ENCODE measurements around the gene ZIC1. TPM values are rescaled to one million over a fixed set of nuclear protein-coding genes. Genes with fewer than 3 reads are reported as not detected.

ZIC1 gene
- total RNA-seq, 1 experiment from 2014 or later, result 0.36 TPM

- intact Hi-C loops (cut with micrococcal nuclease; ENCODE audit: unreplicated experiment) (no loop called here), in situ Hi-C loops (cut with HindIII; ENCODE audit: low pct_unique_long_range_greater_than_20kb, low sequenced_read_pairs) (no loop called here)
- no TSS peak for BruUV-seq (replicated peaks)
- H3K4me1 ChIP-seq (ENCODE audit: control insufficient read depth, insufficient read depth, low read length), result no peaks in the 10 kb centered on the region
- H3K4me3 ChIP-seq (ENCODE audit: low read depth in 2 of 2, low read length in 2 of 2), result no peak overlapping the region
- no peak overlapping the region for H3K27ac ChIP-seq (ENCODE audit: low read length)
- TF ChIP-seq TCF7L2 (IDR thresholded peaks at IDR 0.05; ENCODE audit: low read depth, low read length), result no peak
- no peak for TF ChIP-seq CTCF (IDR thresholded peaks at IDR 0.05)
- TF ChIP-seq POLR2AphosphoS5 (IDR thresholded peaks at IDR 0.05; ENCODE audit: low read depth, low read length), result no peak
- no peak for TF ChIP-seq SIN3A (IDR thresholded peaks at IDR 0.05; ENCODE audit: borderline replicate concordance, insufficient read depth, low read depth, low read length)
- TF ChIP-seq REST (IDR thresholded peaks at IDR 0.05; ENCODE audit: insufficient read depth in 1 of 2, low read depth in 2 of 2, low read length in 1 of 2), result no peak
- no peaks in the 10 kb centered on the region for H3K36me3 ChIP-seq (ENCODE audit: control insufficient read depth, insufficient read depth, low read length)
- POLR2A ChIA-PET, result no interaction called here
- H3K9me3 ChIP-seq (ENCODE audit: control insufficient read depth, insufficient read depth, low read depth, low read length), result no peaks in the 10 kb centered on the region
- CTCF ChIA-PET, result no interaction called here
- H3K27me3 ChIP-seq (ENCODE audit: control insufficient read depth, insufficient read depth, low read length), result peaks cover 45% of the 10 kb centered on the region
- DNase-seq (ENCODE audit: low read depth, low spot score) (no peak), ATAC-seq (no peak)
Observed at GRCh38 chr3:147371771-147372340, 37.3 kb upstream of the ZIC1 start.

- ATAC-seq (no peak), DNase-seq (ENCODE audit: low read depth, low spot score) (no peak)
- BruUV-seq (replicated peaks), result no TSS peak
- ChIA-PET CTCF (no interaction called here), POLR2A (no interaction called here)
- Histone ChIP-seq H3K36me3 (ENCODE audit: control insufficient read depth, insufficient read depth, low read length) (no peaks in the 10 kb centered on the region), H3K4me1 (ENCODE audit: control insufficient read depth, insufficient read depth, low read length) (no peaks in the 10 kb centered on the region), H3K27ac (ENCODE audit: low read length) (no peak overlapping the region), H3K9me3 (ENCODE audit: control insufficient read depth, insufficient read depth, low read depth, low read length) (no peaks in the 10 kb centered on the region), H3K27me3 (ENCODE audit: control insufficient read depth, insufficient read depth, low read length) (peaks cover 43% of the 10 kb centered on the region), H3K4me3 (ENCODE audit: low read depth in 2 of 2, low read length in 2 of 2) (no peak overlapping the region)
- TF ChIP-seq REST (IDR thresholded peaks at IDR 0.05; ENCODE audit: insufficient read depth in 1 of 2, low read depth in 2 of 2, low read length in 1 of 2) (no peak), CTCF (IDR thresholded peaks at IDR 0.05) (no peak), POLR2AphosphoS5 (IDR thresholded peaks at IDR 0.05; ENCODE audit: low read depth, low read length) (no peak), TCF7L2 (IDR thresholded peaks at IDR 0.05; ENCODE audit: low read depth, low read length) (no peak), SIN3A (IDR thresholded peaks at IDR 0.05; ENCODE audit: borderline replicate concordance, insufficient read depth, low read depth, low read length) (no peak)
- in situ Hi-C loops (cut with HindIII; ENCODE audit: low pct_unique_long_range_greater_than_20kb, low sequenced_read_pairs), result no loop called here
- intact Hi-C loops (cut with micrococcal nuclease; ENCODE audit: unreplicated experiment), result no loop called here
Observed at GRCh38 chr3:147372525-147373027, 36.6 kb upstream of the ZIC1 start.
